OCI-LY7 (cell line): Measurements from ENCODE around the gene PDZD2.

Source experiments
- CTCF ChIP-seq: fragments of 200-600 bp; sonication (generic); conservative IDR thresholded peaks from 2 replicates; pipeline ENCODE4 v1.5.1; 2014; ENCODE audit warnings: mild to moderate bottlenecking, antibody characterized with exemption, low read length, moderate library complexity, mixed read lengths
- EZH2phosphoT487 ChIP-seq: fragments of 200-600 bp; sonication (generic); IDR thresholded peaks from 2 replicates; pipeline ENCODE4 v1.6.1; 2018; ENCODE audit warnings: low read depth, borderline replicate concordance, mild to moderate bottlenecking, mixed run types, antibody characterized with exemption, low read length, moderate library complexity, mixed read lengths

DNA sequence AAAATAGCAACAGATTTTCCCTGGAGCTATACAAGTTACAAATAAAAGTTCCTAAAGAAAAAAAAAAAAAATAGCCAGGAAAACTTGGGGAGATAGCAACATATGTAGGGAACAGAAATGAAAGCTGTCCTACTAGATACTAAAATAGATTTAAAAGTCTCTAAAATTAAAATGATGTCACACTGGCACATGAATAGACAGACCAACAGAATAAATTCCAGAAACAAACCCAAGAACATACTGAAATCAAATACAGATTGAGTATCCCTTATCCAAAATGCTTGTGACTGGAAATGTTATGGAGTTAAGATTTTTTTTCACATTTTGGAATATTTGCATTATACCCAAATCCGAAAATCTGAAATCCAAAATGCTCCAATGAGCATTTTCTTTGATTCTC, 511.4 kb downstream of the PDZD2 start:
- TF ChIP-seq CTCF (no peak), EZH2phosphoT487 (no peak)
